ENCODE data around the gene PACS1.
"Not testable (repeated sequence)": the region's sequence is repeated elsewhere in the genome, so short reads cannot be mapped to it uniquely, and the experiment has no call there.

Gene PACS1

DNA sequence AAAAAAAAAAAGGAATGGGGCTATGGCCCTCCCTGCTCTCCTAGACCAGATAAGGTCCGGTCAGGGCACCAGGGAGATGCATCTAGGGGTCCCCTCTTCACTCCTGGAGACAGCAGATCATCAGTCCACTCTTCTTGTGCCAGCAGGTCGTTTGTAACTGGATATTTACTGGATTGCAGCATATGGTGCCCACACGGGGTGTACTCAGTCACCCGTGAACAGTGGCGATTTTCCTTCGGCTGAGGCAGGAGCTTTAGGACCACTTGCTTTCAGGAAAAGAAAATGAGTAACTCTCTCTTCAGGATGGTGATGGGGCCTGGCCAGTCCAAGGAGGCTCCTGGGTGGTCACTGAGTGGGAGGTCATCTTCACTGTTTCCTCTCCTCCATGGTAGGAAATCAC is 160.1 kb downstream of the PACS1 start:
- no peak for DNase-seq

DNA sequence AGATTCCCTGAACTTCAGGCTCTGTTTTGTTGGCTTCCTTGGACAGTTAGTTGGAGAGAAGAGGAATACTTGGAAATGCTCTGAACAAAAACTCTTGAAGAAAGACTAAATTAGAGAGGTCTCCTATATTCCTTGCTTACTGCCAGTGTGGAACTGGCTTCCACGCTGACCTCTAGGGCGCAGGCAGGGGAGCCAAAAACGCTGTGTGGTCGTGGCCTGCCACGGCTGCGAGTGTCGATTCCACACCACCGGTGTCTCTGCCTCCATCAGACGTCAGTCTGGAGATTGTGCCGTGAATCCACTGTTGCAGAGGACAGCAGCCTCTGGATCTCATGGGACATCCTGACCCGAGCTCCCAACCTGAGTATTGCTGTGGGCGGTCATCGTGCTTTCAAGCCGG is 160.9 kb downstream of the PACS1 start:
- no peak for DNase-seq

DNA sequence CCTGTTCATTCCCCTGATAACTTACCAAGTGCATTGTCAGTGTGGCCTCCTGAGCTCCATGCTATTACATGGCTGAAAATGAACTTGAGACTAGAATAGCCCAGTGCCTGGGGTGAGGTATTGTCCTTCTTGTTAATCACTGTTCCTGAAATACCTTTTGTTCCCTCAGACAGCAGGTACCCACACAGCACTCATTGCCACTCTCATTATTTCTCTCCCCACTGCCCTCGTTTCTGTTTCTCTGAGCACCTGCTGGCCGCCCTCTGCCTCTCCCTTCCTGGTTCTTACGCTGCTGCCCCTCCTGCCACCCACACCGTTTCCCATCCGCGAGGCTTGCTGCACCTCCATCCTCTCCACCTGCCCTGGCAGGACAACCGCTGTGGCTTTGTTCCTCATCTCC is 161.5 kb downstream of the PACS1 start:
- DNase-seq = no peak

DNA sequence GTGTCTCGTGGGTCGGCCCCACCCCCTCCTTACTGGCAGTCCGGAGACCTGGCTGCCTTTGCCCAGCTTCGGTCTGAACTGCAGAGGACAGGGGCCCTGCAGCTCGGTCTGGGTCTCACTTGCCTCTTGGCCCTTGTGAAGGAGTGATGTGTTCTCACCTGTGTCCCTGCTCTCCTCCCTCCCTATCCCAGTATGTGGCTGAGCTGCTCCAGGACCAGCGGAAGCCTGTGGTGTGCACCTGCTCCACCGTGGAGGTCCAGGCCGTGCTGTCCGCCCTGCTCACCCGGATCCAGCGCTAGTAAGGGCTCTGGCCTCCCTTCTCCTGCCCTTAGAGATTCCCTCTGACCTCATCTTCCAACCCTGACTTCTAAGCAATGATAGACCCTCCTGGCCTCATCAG is 162.7 kb downstream of the PACS1 start:
- no peak for DNase-seq

DNA sequence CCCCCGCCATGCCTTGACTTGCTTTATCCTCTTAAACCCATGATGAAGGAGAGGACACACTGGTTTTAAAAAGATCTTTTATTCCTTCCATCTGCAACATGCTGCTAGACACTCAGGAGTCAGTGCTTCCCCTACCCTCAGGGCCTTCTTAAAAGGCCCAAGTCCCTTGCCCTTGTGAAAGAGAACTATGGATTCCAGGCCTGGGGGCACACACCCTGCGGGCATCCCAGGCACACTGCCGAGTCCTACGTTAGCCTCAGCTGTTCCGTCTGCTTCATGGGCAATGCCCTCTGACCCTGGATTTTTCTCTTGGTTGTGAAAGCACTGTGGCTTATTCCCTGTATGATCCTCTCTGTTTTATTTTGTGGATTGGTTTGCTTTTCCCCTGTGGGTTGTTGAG is 163.2 kb downstream of the PACS1 start:
- no peak for DNase-seq

DNA sequence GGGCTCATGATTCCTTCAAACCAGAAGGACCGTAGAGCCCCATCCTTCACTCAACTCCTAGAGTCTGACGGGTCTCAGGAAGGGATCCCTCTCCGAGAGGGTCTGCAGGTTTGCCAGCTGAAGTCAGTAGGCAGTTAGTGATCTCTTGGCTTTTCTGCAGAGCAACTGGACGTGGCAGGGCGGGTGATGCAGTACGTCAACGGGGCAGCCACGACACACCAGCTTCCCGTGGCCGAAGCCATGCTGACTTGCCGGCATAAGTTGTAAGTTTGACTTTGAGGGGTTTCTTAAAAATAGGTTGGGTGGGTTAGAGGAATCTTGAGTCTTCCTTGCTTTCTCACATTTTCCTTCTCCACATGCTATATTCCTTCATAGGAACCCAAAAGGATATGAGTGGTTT is 165.1 kb downstream of the PACS1 start:
- DNase-seq = no peak

DNA sequence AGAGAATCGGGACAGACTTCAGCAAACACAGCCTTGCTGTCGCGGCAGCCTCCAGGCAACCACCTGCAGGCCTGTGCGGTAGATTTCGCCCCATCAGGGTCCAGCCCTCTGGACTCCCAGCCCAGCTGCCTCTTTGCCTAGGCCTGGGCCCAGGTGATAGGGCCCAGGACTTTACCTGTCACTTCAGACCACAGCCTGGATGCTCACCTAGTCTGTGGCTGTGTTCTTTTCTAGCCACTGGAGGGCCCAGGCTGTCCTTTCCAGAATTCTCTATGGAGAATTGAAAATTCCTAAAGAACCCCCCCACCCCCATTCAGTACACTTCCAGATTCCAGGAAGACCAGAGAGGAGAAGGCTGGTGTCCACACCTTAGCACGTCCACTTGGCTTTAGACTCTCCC is 167.8 kb downstream of the PACS1 start:
- no peak for DNase-seq

DNA sequence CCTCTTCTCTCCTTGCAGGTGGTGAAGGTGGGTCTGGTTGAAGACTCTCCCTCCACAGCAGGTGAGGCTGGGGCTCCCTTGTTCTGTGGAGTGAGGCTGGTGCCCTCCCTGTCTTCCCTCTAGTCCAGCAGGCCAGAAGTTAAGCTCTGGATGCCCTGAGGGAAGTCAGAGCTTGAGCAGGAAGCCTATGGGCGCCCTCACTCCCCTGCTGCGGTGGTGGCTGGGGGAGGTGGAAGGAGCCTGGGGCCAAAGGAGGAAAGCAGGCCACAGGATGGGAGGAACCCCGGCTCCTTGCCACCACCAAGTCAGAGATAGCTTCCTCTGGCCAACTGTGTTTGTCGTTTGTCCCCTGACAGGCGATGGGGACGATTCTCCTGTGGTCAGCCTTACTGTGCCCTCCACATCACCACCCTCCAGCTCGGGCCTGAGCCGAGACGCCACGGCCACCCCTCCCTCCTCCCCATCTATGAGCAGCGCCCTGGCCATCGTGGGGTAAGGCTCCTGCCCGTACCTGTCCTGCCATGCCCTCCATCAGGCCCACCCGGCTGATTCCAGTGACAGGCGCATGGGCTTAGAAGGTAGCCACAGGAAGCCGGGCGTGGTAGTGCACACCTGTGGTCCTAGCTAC is 168.8 kb downstream of the PACS1 start:
- no peak for DNase-seq

DNA sequence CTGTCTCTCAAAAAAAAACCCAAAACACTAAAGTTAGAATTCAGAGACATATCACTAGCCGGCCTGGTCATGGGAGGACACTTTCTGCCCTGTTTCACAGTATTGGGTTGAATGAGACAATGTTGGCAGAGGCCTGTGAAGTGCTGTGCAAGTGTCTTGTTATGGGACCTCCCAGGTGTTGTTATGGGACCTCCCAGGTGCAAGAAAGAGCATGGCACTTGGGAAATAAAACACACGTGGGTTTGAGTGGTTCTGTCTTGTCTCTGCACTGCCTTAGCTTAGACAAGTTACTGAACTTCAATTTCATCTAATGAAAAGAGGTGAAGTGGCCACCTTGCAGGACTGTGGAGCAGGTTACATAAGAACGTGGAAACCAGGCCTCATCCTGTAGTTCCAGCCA is 169.4 kb downstream of the PACS1 start:
- no peak for DNase-seq

DNA sequence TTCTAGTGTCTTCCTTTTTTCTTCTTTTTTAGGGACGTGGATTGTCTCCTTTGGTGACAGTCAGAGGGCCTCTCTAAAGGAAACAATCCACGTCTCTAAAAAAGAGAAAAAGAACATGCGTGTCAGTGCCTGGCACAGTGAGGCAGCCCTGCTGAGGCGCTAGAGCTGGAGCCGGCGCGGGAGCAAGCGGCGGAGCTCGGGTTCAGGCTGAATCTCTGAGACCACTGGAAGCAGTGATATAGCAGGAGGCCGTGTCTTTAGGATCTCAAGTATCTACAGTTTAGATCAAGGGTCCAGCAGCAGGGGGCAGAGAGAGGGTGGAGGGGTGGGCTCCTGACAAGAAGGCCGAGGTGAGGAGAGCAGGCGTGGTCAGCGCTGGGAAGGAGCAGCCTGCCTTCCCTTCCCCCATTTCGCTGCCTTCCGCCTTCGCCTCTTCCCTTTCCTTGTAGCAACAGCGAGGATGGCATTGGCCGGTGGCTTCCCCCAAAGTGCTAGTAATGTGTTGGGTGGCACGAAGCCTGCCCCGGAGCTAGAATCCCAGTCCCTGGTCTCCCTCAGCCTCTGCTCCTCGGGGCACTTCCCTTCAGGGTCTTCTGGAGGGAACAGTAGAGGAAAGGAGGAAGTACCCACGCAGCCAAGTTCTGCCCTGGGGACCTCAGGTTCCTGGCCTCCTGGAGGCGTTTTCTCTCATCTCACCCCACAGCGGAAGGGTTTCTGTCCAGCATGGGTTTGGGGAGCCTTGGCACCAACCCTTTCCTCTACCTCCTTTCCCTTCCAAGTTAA is 170.1 kb downstream of the PACS1 start:
- no peak for DNase-seq

DNA sequence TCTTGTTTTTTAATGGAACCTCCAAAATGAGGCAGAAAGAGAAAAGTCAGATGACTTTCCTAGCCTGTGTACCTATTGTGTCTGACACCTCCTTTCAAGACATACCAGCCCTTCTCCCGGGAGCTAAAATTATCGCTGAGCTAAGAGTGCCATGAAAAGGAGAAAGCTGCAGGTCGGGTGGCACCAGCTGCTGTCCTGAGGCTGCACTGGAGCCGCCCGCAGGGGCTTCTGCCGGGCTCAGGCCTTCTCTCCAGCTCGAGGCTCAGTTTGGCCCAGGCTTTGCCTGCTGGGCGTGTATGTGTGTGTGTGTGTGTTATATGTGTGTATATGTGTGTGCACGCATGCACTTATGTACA is 170.7 kb downstream of the PACS1 start:
- DNase-seq = no peak

DNA sequence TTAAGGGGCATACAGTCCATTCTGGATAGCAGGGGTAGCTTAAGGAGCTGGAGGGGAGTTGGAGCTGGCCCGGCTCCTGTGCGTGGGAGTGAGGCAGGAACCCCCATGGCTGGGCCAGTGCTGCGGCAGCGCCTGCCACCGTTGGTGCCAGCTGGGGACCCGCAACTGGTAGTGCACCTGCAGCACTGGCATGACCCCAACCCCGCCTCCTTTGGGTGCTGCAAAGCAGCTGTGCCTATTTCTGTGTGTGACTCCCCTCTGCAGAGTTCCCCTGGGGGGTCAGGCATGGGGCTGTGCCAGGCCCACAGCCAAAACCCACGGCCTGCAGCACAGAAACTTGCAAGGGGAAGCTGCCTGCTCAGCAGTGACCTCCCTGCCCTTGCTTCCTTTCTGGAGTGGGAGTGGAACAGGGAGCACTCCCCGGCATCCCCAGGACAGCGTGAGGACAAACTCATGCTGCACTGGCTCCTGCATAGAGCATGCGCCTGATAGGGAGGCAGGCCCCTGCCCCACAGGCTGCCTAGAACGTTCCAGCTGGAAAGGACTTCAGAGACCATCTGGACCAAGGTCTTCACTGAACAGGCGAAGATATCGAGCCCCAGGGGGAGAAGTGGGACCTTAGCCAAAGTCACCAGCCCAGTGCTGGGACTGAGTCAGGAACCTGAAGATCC is 172.2 kb downstream of the PACS1 start:
- DNase-seq = no peak

DNA sequence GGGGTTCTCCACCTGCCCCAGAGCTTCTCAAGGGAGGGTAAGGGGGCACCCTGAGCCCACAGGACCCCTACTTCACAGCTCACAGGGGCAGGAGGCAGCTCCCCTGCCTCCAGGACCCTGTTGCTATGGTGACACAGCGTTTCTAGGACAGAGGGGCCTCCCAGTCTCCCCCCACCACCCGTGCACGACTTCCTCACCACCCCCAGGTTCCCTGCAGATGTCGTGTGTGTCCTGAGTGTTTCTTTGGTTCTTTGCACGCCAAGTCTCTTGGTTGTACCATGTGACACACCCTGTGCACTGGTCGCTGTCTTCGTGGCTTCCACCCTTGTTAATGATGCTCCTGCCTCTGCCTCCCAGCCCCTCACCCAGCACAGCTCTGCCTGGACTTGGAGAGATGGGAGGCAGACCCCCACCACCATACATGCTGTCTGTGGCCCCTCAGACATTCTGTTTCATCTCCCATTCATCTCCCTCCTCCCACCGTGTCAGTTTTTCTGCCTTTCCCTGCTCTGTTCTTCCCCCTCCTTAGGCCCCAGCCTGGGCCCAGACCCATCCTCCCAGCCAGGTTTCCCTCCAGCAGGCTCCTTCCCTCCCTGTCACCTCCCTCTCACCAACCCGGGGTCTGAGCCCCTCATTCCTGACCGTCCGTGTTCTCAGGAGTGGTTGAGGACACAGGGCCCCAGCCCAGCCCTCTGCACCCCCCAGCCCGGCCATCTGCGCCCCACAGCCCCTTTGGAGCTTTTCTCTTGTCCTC is 173.9 kb downstream of the PACS1 start:
- DNase-seq = no peak

DNA sequence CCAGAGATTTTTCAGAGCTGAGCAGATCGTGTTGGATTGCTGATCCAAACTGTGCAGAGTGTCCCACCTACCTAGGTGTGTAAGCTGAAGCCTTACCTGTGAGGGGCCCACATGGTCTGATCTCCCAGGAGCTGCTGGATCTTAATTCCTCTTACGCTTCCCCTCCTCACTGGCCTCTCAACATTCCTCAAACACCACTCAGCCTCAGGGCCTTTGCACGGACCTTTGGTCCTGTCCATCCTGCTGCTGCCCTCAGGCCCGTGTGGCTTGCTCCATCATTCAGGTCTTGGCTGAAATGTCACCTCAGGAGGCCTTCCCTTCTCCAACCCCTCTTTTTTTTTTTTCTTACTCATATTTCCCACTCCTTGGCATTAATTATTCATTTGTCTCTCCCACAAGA is 177.2 kb downstream of the PACS1 start:
- no peak for DNase-seq

DNA sequence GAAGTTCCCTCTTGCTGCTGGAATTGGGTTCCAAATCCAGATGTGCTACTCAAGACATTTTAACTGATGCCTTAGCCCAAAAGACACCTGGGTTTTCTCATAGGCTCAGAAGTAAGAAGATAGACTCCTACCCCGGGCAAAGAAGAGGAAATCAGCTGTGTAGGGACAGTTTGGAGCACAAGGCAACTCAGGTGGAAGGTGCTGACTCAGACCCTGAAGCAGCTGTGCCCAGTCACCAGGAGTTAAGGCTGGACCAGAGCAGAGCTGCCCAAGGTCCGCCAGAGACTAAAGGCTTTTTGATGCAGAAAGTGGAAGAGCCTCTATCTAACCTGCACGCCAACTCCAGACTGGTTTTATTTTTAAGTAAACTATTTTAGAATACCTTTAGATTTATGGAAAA is 177.7 kb downstream of the PACS1 start:
- DNase-seq = no peak

DNA sequence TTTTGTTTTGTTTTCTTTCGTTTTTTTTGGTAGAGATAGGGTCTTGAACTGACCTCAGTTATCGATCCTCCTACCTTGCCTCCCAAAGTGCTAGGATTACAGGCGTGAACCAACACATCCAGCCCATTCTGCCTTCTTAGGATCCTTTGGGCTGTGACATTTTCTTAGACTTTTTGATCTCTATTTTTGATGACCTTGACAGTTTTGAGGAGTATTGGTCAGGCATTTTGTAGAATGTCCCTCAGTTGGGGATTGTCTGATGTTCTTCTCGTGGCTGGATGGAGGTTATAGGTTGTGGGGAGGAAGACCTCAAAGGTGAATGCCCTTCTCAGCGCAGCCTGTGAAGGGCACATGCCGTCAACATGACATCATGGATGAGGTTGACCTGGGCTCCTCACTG is 178.8 kb downstream of the PACS1 start:
- no peak for DNase-seq

DNA sequence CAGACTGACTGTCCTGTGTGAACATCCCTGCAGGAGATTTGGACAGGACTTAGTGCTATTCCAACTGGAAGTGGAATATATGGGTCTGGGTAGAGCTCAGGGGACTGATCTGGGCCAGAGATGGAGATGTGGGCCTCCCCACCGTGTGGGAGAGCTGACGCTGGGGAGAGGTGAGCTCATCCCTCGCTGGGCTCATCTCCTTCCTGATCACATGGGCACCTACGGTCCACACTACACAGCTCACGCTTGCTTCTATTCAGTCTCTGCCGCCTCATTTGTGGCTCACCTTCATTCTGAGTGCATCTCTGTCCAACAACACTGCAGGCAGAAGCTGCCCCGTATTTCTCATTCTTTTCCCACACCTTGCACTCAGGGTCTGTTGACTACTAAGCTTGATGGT is 181.7 kb downstream of the PACS1 start:
- DNase-seq = no peak

DNA sequence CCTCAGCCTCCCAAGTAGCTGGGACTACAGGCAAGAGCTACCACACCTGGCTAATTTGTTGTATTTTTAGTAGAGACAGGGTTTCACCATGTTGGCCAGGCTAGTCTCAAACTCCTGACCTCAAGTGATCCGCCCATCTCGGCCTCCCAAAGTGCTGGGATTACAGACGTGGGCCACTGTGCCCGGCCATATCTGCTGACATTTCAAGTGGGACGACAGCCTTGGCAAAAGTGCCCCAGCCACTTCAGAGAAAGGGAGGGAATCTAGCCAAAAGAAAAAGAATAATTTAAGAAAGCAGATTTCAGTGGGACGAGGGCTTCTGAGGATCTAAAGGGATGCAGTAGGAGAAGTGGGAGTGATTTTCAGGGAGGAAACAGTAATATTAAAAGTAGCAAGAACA is 183.0 kb downstream of the PACS1 start:
- not testable (repeated sequence) for DNase-seq

DNA sequence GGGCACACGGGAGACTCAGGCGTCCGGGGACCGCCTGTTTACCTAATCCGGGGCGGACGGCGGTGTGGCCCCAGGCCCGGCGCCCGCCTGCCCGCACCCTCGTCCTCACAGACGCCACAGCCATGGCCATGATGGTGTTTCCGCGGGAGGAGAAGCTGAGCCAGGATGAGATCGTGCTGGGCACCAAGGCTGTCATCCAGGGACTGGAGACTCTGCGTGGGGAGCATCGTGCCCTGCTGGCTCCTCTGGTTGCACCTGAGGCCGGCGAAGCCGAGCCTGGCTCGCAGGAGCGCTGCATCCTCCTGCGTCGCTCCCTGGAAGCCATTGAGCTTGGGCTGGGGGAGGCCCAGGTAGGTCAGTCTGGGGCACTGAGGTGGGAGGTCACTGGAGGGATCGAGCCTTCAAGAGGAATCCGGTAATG is 188.4 kb downstream of the PACS1 start:
- no peak for DNase-seq

DNA sequence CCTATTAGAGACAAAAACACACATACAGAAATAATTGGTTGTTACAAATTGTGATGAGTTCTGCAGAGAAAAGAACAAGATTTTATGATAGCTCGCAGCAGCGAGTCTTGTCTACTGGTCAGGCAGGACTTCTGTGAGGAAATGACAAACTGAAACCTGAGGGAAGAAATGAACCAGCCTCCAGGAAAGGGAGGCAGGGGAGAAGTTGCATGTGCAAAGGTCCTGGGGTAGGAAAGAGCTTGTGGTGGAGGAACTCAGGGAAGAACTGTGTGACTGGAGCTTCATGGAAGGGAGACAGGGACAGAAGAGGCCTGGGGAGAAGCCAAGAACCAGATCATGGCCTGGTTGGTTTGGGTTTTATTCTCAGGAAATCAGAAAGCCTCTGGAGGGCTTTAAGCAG is 189.2 kb downstream of the PACS1 start:
- DNase-seq = no peak

DNA sequence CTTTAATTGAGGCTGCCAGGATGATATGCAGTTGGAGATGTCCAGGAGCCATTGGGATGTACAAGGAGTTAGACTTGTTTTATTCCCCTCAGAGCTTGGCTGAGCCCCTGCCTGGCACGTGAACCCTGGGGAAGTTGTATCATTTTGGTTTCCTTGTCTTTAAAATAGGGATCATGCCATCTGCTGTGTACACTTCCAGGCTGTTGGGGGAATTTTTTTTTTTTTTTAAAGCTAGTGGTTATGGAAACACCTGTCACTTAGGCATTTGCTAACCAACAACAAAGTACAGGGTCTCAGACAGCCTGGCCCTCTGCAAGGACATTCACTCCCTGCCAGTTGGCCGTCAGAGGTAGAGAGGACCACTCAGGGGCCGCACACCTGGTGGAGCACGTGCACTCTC is 189.9 kb downstream of the PACS1 start:
- no peak for DNase-seq

DNA sequence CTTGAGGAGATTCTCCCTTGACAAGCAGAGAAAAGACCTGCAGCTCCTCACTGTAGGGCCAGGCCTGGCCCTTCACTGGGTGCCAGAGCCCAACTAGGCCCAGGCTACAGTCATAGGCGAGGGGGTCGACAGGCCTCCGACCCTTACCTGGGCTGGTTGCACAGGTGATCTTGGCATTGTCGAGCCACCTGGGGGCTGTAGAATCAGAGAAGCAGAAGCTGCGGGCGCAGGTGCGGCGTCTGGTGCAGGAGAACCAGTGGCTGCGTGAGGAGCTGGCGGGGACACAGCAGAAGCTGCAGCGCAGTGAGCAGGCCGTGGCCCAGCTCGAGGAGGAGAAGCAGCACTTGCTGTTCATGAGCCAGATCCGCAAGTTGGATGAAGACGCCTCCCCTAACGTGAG is 191.5 kb downstream of the PACS1 start:
- no peak for DNase-seq

DNA sequence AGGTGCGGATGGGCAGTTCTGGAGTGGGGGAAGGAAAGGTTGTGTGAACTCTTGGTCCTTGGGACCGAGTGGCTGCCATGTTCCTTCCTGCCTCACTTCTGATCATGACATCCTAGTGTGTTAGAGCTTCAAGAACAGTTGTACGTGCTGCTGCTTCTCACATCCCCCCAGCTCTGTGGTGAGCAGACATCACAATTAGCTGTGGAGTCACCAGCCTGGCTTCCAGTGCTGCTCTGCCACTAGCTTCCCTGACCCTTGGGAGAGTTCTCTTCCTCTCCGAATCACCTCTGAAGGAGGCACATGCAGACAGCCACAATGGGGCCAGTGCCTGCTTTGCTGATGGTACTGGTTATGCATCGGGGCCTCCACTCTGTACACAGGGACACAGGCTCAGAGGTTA is 192.1 kb downstream of the PACS1 start:
- no peak for DNase-seq

DNA sequence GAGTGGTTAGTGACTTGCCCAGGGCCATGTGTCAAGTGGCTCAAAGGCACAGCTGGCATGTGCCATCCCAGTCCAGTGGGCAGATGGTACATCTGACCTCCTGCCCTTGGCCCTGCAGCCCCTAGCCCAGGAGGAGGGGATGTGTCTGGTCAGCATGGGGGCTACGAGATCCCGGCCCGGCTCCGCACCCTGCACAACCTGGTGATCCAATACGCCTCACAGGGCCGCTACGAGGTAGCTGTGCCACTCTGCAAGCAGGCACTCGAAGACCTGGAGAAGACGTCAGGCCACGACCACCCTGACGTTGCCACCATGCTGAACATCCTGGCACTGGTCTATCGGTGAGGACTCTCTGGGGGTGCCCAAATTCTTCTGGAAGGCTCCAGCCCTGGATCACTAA is 192.6 kb downstream of the PACS1 start:
- DNase-seq = no peak
